Hepatocyte (in vitro differentiated cells): ENCODE results near the gene DDO.

ENCODE experiments used
- EZH2phosphoT487 ChIP-seq: fragments of 200-600 bp; sonication (generic); IDR thresholded peaks from one replicate; pipeline ENCODE4 v1.6.1; 2018; ENCODE audit warnings: antibody characterized with exemption, mild to moderate bottlenecking, low read depth, moderate library complexity; ENCODE audit not compliant: unreplicated experiment, severe bottlenecking
- TF ChIP-seq, protein P1 (sequence below): fragments of 200-600 bp; sonication (generic); IDR thresholded peaks from 2 replicates; pipeline ENCODE4 v1.5.1; 2016; ENCODE audit warnings: antibody characterized with exemption, mild to moderate bottlenecking; ENCODE audit not compliant: poor library complexity

DNA sequence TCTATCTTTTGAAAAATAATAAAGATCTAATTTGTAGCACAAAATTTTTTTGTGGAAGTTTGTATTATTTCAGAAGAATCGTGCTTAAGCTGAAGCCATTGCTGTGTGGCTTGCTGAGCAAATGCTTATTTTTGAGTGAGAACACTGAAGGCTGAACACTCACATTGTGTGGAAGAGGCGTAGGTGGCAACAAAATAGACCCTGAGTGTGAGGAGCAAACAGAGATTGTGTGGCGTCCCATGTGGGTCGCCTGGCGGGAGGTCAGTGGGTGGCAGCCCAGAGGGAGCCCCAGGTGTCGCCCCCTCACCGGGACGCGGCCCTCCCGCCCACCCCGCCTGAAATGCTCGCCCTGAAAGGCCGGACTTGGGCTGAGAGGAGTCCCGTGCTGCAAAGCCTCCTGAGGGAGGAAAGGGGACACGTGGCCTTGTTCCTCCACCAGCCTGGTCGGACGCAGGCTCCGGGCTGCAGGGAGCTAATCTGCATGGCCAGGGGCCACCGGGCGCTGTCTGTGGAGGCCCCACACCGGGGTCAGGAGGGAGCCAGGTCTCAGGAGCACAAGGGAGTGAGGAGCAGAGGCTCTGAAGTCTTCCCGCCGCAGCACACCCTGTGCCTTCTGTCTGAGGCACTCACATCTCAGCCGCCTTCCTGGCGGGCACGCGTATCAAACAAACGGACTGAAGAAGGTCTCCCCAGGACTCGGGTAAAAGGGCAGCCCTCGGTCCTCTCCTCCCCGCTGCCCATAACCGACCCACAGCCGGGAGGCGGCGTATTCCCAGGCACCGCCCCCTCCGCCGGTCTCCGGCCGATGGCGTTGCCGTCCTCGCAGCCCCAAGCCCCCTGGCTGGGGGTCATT, 15.9 kb downstream of the DDO start:
- TF ChIP-seq, protein P1, sequence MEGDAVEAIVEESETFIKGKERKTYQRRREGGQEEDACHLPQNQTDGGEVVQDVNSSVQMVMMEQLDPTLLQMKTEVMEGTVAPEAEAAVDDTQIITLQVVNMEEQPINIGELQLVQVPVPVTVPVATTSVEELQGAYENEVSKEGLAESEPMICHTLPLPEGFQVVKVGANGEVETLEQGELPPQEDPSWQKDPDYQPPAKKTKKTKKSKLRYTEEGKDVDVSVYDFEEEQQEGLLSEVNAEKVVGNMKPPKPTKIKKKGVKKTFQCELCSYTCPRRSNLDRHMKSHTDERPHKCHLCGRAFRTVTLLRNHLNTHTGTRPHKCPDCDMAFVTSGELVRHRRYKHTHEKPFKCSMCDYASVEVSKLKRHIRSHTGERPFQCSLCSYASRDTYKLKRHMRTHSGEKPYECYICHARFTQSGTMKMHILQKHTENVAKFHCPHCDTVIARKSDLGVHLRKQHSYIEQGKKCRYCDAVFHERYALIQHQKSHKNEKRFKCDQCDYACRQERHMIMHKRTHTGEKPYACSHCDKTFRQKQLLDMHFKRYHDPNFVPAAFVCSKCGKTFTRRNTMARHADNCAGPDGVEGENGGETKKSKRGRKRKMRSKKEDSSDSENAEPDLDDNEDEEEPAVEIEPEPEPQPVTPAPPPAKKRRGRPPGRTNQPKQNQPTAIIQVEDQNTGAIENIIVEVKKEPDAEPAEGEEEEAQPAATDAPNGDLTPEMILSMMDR = no peak
- no peak for TF ChIP-seq EZH2phosphoT487
